Uterus (tissue), 4 donors: Measurements from ENCODE around the gene KRT33A. TPM values are rescaled to one million over a fixed set of nuclear protein-coding genes. Genes with fewer than 3 reads are reported as not detected.
A peak's percentile ranks its signal among the peaks of the same experiment; 100 is the strongest.

Experiments used
- DNase-seq, 2 donors: peaks; one replicate each; pipeline ENCODE4 v3.0.0-alpha.2; 2019 to 2020
- H3K27ac ChIP-seq, 2 donors: fragments of 200-600 bp; sonication (generic); 1 replicate in 1 of 2; 2 replicates in 1 of 2; pipeline ENCODE4 v1.5.1; 2016 to 2018
- H3K27me3 ChIP-seq, 2 donors: fragments of 200-600 bp; sonication (generic); one replicate each; pipeline ENCODE4 v1.5.1; 2018 to 2019; ENCODE audit warnings: control low read depth in 1 of 2
- H3K36me3 ChIP-seq, 2 donors: fragments of 200-600 bp; sonication (generic); one replicate each; pipeline ENCODE4 v1.5.1; 2019; ENCODE audit warnings: control low read depth in 1 of 2
- H3K4me1 ChIP-seq, 2 donors: fragments of 200-600 bp; sonication (generic); one replicate each; pipeline ENCODE4 v1.5.1; 2018 to 2019; ENCODE audit warnings: control low read depth in 1 of 2
- H3K4me3 ChIP-seq, 2 donors: fragments of 200-600 bp; sonication (generic); 1 replicate in 1 of 2; 2 replicates in 1 of 2; pipeline ENCODE4 v1.5.1; 2018 to 2019; ENCODE audit warnings: mild to moderate bottlenecking in 1 of 2
- H3K9me3 ChIP-seq, 2 donors: fragments of 200-600 bp; sonication (generic); one replicate each; pipeline ENCODE4 v1.5.1; 2019; ENCODE audit warnings: control low read depth in 1 of 2
- CTCF ChIP-seq, 4 experiments: fragments of 200-600 bp in 2 of 4; fragments of 450-650 bp in 2 of 4; sonication (generic) in 2 of 4; IDR thresholded peaks; one replicate each; pipeline ENCODE4 v1.5.1; 2016 to 2019; ENCODE audit warnings: antibody characterized with exemption in 4 of 4, mild to moderate bottlenecking in 2 of 4, moderate library complexity in 1 of 4
- POLR2A ChIP-seq, 2 donors: fragments of 450-650 bp; IDR thresholded peaks; one replicate each; pipeline ENCODE4 v1.6.1; 2016; ENCODE audit warnings: antibody characterized with exemption in 2 of 2, mild to moderate bottlenecking in 1 of 2, moderate library complexity in 1 of 2
- intact Hi-C: fragments of 100-400 bp; cut with DNase I; formaldehyde crosslinking; loops from one replicate; pipeline ENCODE4 v1.15.1; 2023; ENCODE audit warnings: low total_unique reads
- total RNA-seq, 4 donors: library from RNA; depleted of rRNA in 3 of 4; stranded (reverse); fragments of >200 nt in 3 of 4; gene quantifications; one replicate each; pipeline versions ENCODE4 v1.1.0 to v1.2.4, GENCODE V29; 2014 to 2023
- donor health status: DM: yes; HTN: yes; CAD: no.

Gene KRT33A
- total RNA-seq, 4 donors from 2014 or later = not detected

- intact Hi-C loops = no loop called here
Observed at GRCh38 chr17:41322094-41322902, 28.3 kb downstream of the KRT33A start.

GRCh38 chr17:41318231-41318630 is 32.4 kb downstream of the KRT33A start:
- no peaks in the 10 kb centered on the region for H3K27me3 ChIP-seq
- H3K27ac ChIP-seq = no peak overlapping the region
- peaks cover 0 to 7% of the 10 kb centered on the region in 2 donors for H3K9me3 ChIP-seq
- TF ChIP-seq POLR2A (IDR thresholded peaks at IDR 0.05) = no peak
- no peak for TF ChIP-seq CTCF (IDR thresholded peaks at IDR 0.05)
- no peak for DNase-seq
- no peak overlapping the region for H3K4me3 ChIP-seq
- no peaks in the 10 kb centered on the region for H3K36me3 ChIP-seq
- no peaks in the 10 kb centered on the region for H3K4me1 ChIP-seq
- intact Hi-C loops = no loop called here

More at GRCh38 chr17:41322094-41322902, 28.3 kb downstream of the KRT33A start:
- no peaks in the 10 kb centered on the region for H3K27me3 ChIP-seq
- no peaks in the 10 kb centered on the region for H3K36me3 ChIP-seq
- no peaks in the 10 kb centered on the region for H3K4me1 ChIP-seq
- DNase-seq = no peak
- TF ChIP-seq POLR2A (IDR thresholded peaks at IDR 0.05) (no peak), CTCF (IDR thresholded peaks at IDR 0.05) (peak; percentile 55 to 72 (median 60))
- H3K4me3 ChIP-seq = no peak overlapping the region
- H3K27ac ChIP-seq = no peak overlapping the region
- H3K9me3 ChIP-seq = peaks cover 0 to 7% of the 10 kb centered on the region in 2 donors

GRCh38 chr17:41315814-41316445 is 34.7 kb downstream of the KRT33A start:
- Histone ChIP-seq H3K36me3 (no peaks in the 10 kb centered on the region), H3K4me3 (no peak overlapping the region), H3K27me3 (no peaks in the 10 kb centered on the region), H3K27ac (no peak overlapping the region), H3K9me3 (peaks cover 0 to 7% of the 10 kb centered on the region in 2 donors), H3K4me1 (no peaks in the 10 kb centered on the region)
- TF ChIP-seq CTCF (IDR thresholded peaks at IDR 0.05) = no peak
- TF ChIP-seq POLR2A (IDR thresholded peaks at IDR 0.05) = no peak
- DNase-seq = no peak
- intact Hi-C loops = no loop called here

- DNase-seq = no peak
- no peaks in the 10 kb centered on the region for H3K27me3 ChIP-seq
- no peaks in the 10 kb centered on the region for H3K4me1 ChIP-seq
- H3K27ac ChIP-seq = no peak within 1 kb of the TSS
- TF ChIP-seq POLR2A (IDR thresholded peaks at IDR 0.05) = no peak
- TF ChIP-seq CTCF (IDR thresholded peaks at IDR 0.05) = no peak
- H3K36me3 ChIP-seq = no peaks in the 10 kb centered on the region
- H3K4me3 ChIP-seq = no peak within 1 kb of the TSS
- H3K9me3 ChIP-seq = peaks cover 0 to 7% of the 10 kb centered on the region in 2 donors
- intact Hi-C loops = no loop called here
Observed at GRCh38 chr17:41315204-41315794, 35.3 kb downstream of the KRT33A start, which contains the start of gene KRTAP17-1. KRTAP17-1 (minus strand) TSS chr17:41315710; CDS start chr17:41315650, 60 bp downstream.

GRCh38 chr17:41311111-41311510 is 39.5 kb downstream of the KRT33A start:
- H3K36me3 ChIP-seq = no peaks in the 10 kb centered on the region
- H3K9me3 ChIP-seq = no peaks in the 10 kb centered on the region
- no peak overlapping the region for H3K4me3 ChIP-seq
- no peaks in the 10 kb centered on the region for H3K27me3 ChIP-seq
- H3K27ac ChIP-seq = no peak overlapping the region
- no peaks in the 10 kb centered on the region for H3K4me1 ChIP-seq
- TF ChIP-seq CTCF (IDR thresholded peaks at IDR 0.05) (no peak), POLR2A (IDR thresholded peaks at IDR 0.05) (no peak)
- no peak for DNase-seq
- intact Hi-C loops = no loop called here
